Endothelial cell of umbilical vein (primary cell): Measurements from ENCODE around the gene SMAP1. TPM values are rescaled to one million over a fixed set of nuclear protein-coding genes. Genes with fewer than 3 reads are reported as not detected.

Source experiments
- BruUV-seq: library from RNA; stranded (reverse); fragments of 400-500 nt; replicated peaks from 2 replicates; lab custom pipeline; 2021; lab: Mats Ljungman, UMichigan
- CTCF ChIA-PET: fragments of 300-600, 350-600 bp; sonication (Branson Sonifier 250); formaldehyde crosslinking; loops from one replicate; lab custom pipeline; 2021; ENCODE audit warnings: antibody characterized with exemption, inconsistent platforms; lab: Charles Lee
- POLR2A ChIA-PET: fragments of 300-600, 350-600 bp; sonication (Branson Sonifier 250); formaldehyde crosslinking; loops from one replicate; lab custom pipeline; 2021; ENCODE audit warnings: antibody characterized with exemption, inconsistent platforms; lab: Charles Lee
- DNase-seq: peaks from one replicate; pipeline ENCODE4 v3.0.0-alpha.2; 2011; ENCODE audit warnings: low read depth, low spot score
- FAIRE-seq: peaks from 2 replicates; lab custom pipeline; 2011; peaks lifted over from hg19 to GRCh38; lab: Jason Lieb, UNC
- H2AFZ ChIP-seq: 2 replicates; pipeline ENCODE4 v1.6.0; 2012; ENCODE audit warnings: low read depth, low read length, control low read depth, inconsistent platforms
- H3K27ac ChIP-seq: 2 replicates; pipeline ENCODE4 v1.5.1; 2011; ENCODE audit warnings: low read depth, mild to moderate bottlenecking, control low read depth, low read length, moderate library complexity; ENCODE audit not compliant: insufficient read depth
- H3K27me3 ChIP-seq, 2 experiments: 2 replicates each; pipeline versions ENCODE4 v1.6.0 to v1.6.1; 2011; ENCODE audit warnings: low read length in 2 of 2, mixed read lengths in 1 of 2; ENCODE audit not compliant: control insufficient read depth in 2 of 2, insufficient read depth in 2 of 2
- H3K36me3 ChIP-seq, 2 experiments: 2 replicates in 1 of 2; 3 replicates in 1 of 2; pipeline ENCODE4 v1.5.1; 2011; ENCODE audit warnings: low read length in 2 of 2, mild to moderate bottlenecking in 1 of 2, moderate library complexity in 1 of 2; ENCODE audit not compliant: control insufficient read depth in 2 of 2, insufficient read depth in 2 of 2; ENCODE audit errors: extremely low read depth in 1 of 2
- H3K4me1 ChIP-seq: 3 replicates; pipeline ENCODE4 v1.5.1; 2011; ENCODE audit warnings: mild to moderate bottlenecking, low read length; ENCODE audit not compliant: control insufficient read depth, insufficient read depth; ENCODE audit errors: extremely low read depth
- H3K4me2 ChIP-seq: 2 replicates; pipeline ENCODE4 v1.6.1; 2011; ENCODE audit warnings: low read length, control low read depth, mixed read lengths; ENCODE audit not compliant: insufficient read depth
- H3K4me3 ChIP-seq, 3 experiments: fragments of 200-600 bp in 1 of 3; sonication (generic), shearing (Covaris generic) in 1 of 3; replicated peaks in 1 of 3; 2 replicates each; pipeline ENCODE4 v1.5.1; 2011 to 2016; ENCODE audit warnings: control low read depth in 3 of 3, low read length in 3 of 3, mild to moderate bottlenecking in 2 of 3, inconsistent platforms in 1 of 3, low read depth in 1 of 3, moderate library complexity in 1 of 3; ENCODE audit not compliant: insufficient read depth in 1 of 3
- H3K79me2 ChIP-seq: 2 replicates; pipeline ENCODE4 v1.6.0; 2012; ENCODE audit warnings: low read length, inconsistent platforms; ENCODE audit not compliant: control insufficient read depth, insufficient read depth
- H3K9ac ChIP-seq: replicated peaks from 2 replicates; pipeline ENCODE3; 2011; ENCODE audit warnings: low read length, control low read depth; ENCODE audit not compliant: insufficient read depth; ENCODE audit errors: extremely low read depth
- H3K9me1 ChIP-seq: replicated peaks from 3 replicates; pipeline ENCODE4 v1.6.0; 2011; ENCODE audit warnings: mild to moderate bottlenecking, low read length; ENCODE audit not compliant: control insufficient read depth, insufficient read depth; ENCODE audit errors: extremely low read depth
- H3K9me3 ChIP-seq: replicated peaks from 2 replicates; pipeline ENCODE4 v1.5.1; 2012; ENCODE audit warnings: low read length, inconsistent platforms; ENCODE audit not compliant: control insufficient read depth, insufficient read depth
- H4K20me1 ChIP-seq: replicated peaks from 2 replicates; pipeline ENCODE3; 2011; ENCODE audit warnings: mild to moderate bottlenecking, low read length; ENCODE audit not compliant: control insufficient read depth, insufficient read depth; ENCODE audit errors: extremely low read depth
- EZH2 ChIP-seq: IDR thresholded peaks from 2 replicates; pipeline ENCODE4 v1.6.1; 2012; ENCODE audit warnings: borderline replicate concordance, low read depth, mild to moderate bottlenecking, moderate library complexity, low read length, inconsistent platforms; ENCODE audit not compliant: severe bottlenecking
- FOS ChIP-seq: IDR thresholded peaks from 2 replicates; pipeline ENCODE4 v1.6.1; 2011; ENCODE audit warnings: mild to moderate bottlenecking, low read length, moderate library complexity, borderline replicate concordance; ENCODE audit not compliant: insufficient read depth
- GATA2 ChIP-seq: IDR thresholded peaks from 2 replicates; pipeline ENCODE4 v1.7.0; 2011; ENCODE audit warnings: low read depth, mild to moderate bottlenecking, moderate library complexity, mixed read lengths, low read length; ENCODE audit not compliant: insufficient read length, insufficient read depth
- JUN ChIP-seq: IDR thresholded peaks from 2 replicates; pipeline ENCODE4 v1.6.1; 2011; ENCODE audit warnings: borderline replicate concordance, low read depth; ENCODE audit not compliant: insufficient read length, insufficient read depth
- MYC ChIP-seq: IDR thresholded peaks from one replicate; pipeline ENCODE4 v1.6.1; 2011; ENCODE audit warnings: mild to moderate bottlenecking, low read depth, low read length
- POLR2A ChIP-seq: IDR thresholded peaks from 2 replicates; pipeline ENCODE4 v1.6.1; 2012; ENCODE audit warnings: low read depth, mild to moderate bottlenecking, control low read depth, low read length
- POLR2AphosphoS5 ChIP-seq: IDR thresholded peaks from 2 replicates; pipeline ENCODE4 v1.6.1; 2012; ENCODE audit warnings: low read depth, mild to moderate bottlenecking, control low read depth, low read length, moderate library complexity; ENCODE audit not compliant: insufficient read depth
- dilution Hi-C: fragments of 300-500 bp; cut with MboI; formaldehyde crosslinking; loops from one replicate; pipeline ENCODE4 v1.15.0; 2019; ENCODE audit warnings: low sequenced_read_pairs; ENCODE audit not compliant: extremely low pct_ligation_motif_present
- intact Hi-C: fragments of 100-400 bp; cut with micrococcal nuclease; formaldehyde crosslinking; loops from one replicate; pipeline ENCODE4 v1.10.0; 2022
- polyA plus RNA-seq, 4 experiments: library from polyadenylated mRNA; depleted of rRNA in 3 of 4; stranded (reverse) in 3 of 4; unstranded in 1 of 4; fragments of >200 nt; gene quantifications; 2 replicates each; pipeline versions ENCODE4 v1.2.1 to v1.2.3, GENCODE V29; 2011 to 2012; ENCODE audit warnings: missing spikeins in 1 of 4
- total RNA-seq: library from RNA; stranded (reverse); gene quantifications from 2 replicates; pipeline ENCODE4 v1.2.3, GENCODE V29; 2021
- TF ChIP-seq, protein P1 (sequence below): IDR thresholded peaks from 2 replicates; pipeline ENCODE4 v1.6.1; 2011; ENCODE audit not compliant: insufficient read depth, insufficient read length
- TF ChIP-seq, protein P2 (sequence below), 2 donors: IDR thresholded peaks; 1 replicate in 1 of 2; 2 replicates in 1 of 2; pipeline ENCODE4 v1.5.1; 2011; ENCODE audit warnings: low read length in 2 of 2, mild to moderate bottlenecking in 2 of 2, moderate library complexity in 2 of 2, control low read depth in 1 of 2, inconsistent platforms in 1 of 2, low read depth in 1 of 2; ENCODE audit not compliant: insufficient read depth in 1 of 2; ENCODE audit errors: extremely low read depth in 1 of 2

Gene SMAP1
- total and polyA plus RNA-seq, 2 donors (not counting 3 experiments of a cell fraction or from before 2014, with no cell fraction given): 14.6 to 24.6 TPM

DNA sequence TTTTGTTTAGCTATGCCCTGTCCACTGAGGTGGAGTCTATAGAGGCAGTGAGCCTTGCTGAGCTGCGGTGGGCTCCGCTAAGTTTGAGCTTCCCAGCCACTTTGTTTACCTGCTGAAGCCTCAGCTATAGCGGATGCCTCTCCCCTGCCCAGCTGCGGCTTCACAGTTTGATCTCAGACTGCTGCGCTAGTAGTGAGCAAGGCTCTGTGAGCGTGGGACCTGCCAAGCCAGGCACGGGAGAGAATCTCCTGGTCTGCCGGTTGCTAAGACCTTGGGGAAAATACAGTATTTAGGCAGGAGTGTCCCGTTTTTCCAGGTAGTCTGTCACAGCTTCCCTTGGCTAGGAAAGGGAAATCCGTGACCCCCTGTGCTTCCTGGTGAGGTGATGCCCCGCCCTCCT lies 138.4 kb downstream of the SMAP1 start:
- dilution Hi-C loops: no loop called here
- H3K27me3 ChIP-seq: no peaks in the 10 kb centered on the region
- TF ChIP-seq POLR2AphosphoS5 (no peak), JUN (no peak), GATA2 (no peak), POLR2A (no peak), MYC (no peak), EZH2 (no peak), FOS (no peak)
- TF ChIP-seq, protein P1, sequence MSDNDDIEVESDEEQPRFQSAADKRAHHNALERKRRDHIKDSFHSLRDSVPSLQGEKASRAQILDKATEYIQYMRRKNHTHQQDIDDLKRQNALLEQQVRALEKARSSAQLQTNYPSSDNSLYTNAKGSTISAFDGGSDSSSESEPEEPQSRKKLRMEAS: no peak
- TF ChIP-seq, protein P2, sequence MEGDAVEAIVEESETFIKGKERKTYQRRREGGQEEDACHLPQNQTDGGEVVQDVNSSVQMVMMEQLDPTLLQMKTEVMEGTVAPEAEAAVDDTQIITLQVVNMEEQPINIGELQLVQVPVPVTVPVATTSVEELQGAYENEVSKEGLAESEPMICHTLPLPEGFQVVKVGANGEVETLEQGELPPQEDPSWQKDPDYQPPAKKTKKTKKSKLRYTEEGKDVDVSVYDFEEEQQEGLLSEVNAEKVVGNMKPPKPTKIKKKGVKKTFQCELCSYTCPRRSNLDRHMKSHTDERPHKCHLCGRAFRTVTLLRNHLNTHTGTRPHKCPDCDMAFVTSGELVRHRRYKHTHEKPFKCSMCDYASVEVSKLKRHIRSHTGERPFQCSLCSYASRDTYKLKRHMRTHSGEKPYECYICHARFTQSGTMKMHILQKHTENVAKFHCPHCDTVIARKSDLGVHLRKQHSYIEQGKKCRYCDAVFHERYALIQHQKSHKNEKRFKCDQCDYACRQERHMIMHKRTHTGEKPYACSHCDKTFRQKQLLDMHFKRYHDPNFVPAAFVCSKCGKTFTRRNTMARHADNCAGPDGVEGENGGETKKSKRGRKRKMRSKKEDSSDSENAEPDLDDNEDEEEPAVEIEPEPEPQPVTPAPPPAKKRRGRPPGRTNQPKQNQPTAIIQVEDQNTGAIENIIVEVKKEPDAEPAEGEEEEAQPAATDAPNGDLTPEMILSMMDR (IDR thresholded peaks at IDR 0.05; ENCODE audit: extremely low read depth in 1 of 2, insufficient read depth in 1 of 2, low read depth in 1 of 2, low read length in 2 of 2): no peak
- BruUV-seq: no TSS peak
- no peak overlapping the region for H3K4me3 ChIP-seq
- H3K36me3 ChIP-seq: no peaks in the 10 kb centered on the region
- H3K79me2 ChIP-seq: no peaks in the 10 kb centered on the region
- H3K9me1 ChIP-seq: no peaks in the 10 kb centered on the region
- no peak overlapping the region for H2AFZ ChIP-seq
- ChIA-PET CTCF (interaction anchor here (1.0 kb wide), 1 partner anchor 16 kb away, joined by 3 read pairs; no protein-coding TSS in a partner anchor), POLR2A (no interaction called here)
- no peak overlapping the region for H3K9ac ChIP-seq
- no peaks in the 10 kb centered on the region for H3K9me3 ChIP-seq
- no peaks in the 10 kb centered on the region for H4K20me1 ChIP-seq
- H3K4me1 ChIP-seq: no peaks in the 10 kb centered on the region
- no peak overlapping the region for H3K4me2 ChIP-seq
- no peak overlapping the region for H3K27ac ChIP-seq
- intact Hi-C loops: no loop called here
- DNase-seq (no peak), FAIRE-seq (no peak)
